Activated T-helper 2 cell treated with anti-CD3 and anti-CD28 coated beads, Interferon-gamma antibody, Interleukin-2, Interleukin-4, amounts not matched to agents 10 μg/mL and 5 μg/mL and 100 μg/mL, durations not matched to agents 14 hours and 24 hours and 36 hours (primary cell): ENCODE data around the gene CBLN3. TPM values are rescaled to one million over a fixed set of nuclear protein-coding genes. Genes with fewer than 3 reads are reported as not detected.
"Not testable (repeated sequence)": the region's sequence is repeated elsewhere in the genome, so short reads cannot be mapped to it uniquely, and the experiment has no call there.

Experiments
- DNase-seq: peaks from one replicate; pipeline ENCODE4 v3.0.0; 2021; ENCODE audit warnings: low spot score
- H3K27ac Mint-ChIP-seq: one replicate; pipeline ENCODE4 v1.8.0; 2021; ENCODE audit warnings: mixed read lengths
- H3K27me3 Mint-ChIP-seq: one replicate; pipeline ENCODE4 v1.8.0; 2021; ENCODE audit warnings: low read depth, mixed read lengths
- H3K36me3 Mint-ChIP-seq: one replicate; pipeline ENCODE4 v1.8.0; 2021; ENCODE audit warnings: low read depth, mixed read lengths
- H3K4me1 Mint-ChIP-seq: one replicate; pipeline ENCODE4 v1.8.0; 2021; ENCODE audit warnings: low read depth, mixed read lengths
- H3K4me3 Mint-ChIP-seq: one replicate; pipeline ENCODE4 v1.8.0; 2021; ENCODE audit warnings: low read depth, mild to moderate bottlenecking, moderate library complexity, mixed read lengths
- H3K9me3 Mint-ChIP-seq: one replicate; pipeline ENCODE4 v1.8.0; 2021; ENCODE audit warnings: mixed read lengths
- intact Hi-C: fragments of 100-400 bp; cut with micrococcal nuclease; formaldehyde crosslinking; loops from one replicate; pipeline ENCODE4 v1.15.1; 2023
- total RNA-seq: library from RNA; stranded (reverse); gene quantifications from 2 replicates; pipeline ENCODE4 v1.2.3, GENCODE V29; 2022

Gene CBLN3
- 5.4 and 5.5 TPM in 2 replicates for total RNA-seq

DNA sequence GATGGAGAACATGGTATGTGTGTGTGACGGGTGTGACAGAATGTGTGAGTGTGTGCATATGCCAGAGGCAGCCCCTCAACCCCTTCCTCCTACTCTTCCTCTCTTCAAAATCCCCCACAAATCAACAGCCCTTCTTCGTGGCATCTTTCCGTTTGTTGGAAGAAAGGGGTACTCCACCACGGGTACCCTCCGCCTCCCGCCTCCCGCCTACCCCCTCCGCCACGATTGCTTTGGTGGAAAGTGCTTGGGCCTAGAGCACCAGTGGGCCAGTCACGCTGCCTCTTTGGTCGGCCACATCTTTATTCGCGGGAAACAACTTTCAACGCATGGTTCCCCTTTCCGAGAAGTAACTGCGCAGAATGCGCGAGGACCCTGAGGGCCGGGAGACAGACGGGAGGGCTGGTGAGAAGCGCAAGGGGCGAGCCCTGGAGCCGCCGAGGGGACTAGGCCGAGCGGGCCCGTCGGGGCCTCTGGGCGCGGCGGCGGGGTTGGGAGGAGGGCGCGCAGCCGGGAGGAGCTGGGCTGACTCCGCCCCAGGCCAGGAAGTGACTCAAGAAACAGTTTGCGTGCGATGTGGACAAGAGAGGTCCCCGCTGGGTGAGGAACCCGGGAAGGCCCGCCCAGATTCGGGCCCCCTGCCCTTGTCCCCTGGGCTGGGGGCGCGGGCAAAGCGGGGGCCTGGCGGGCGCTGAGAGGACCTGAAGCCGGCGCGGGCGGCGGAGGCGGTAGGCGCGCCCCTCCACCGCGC, at the start of gene CBLN3, which contains the start of gene KHNYN:
TSS of gene CBLN3 (minus strand) at position 274 of the 748 bp plus-strand sequence. CDS start 614 bp downstream, outside the sequence.
TSS of gene KHNYN (plus strand) at position 560 of the 748 bp plus-strand sequence. CDS start 777 bp downstream, outside the sequence.
- intact Hi-C loops, result loop anchor here (2.0 to 10.0 kb wide), 3 partner anchors 63 to 335 kb away; partner anchors contain the start of genes PCK2 and TINF2
- Mint-ChIP-seq H3K36me3 (peaks cover 32% of the 10 kb centered on the region), H3K4me3 (peak within 1 kb of the TSS; percentile 85), H3K9me3 (no peaks in the 10 kb centered on the region), H3K27me3 (no peaks in the 10 kb centered on the region), H3K27ac (peak within 1 kb of the TSS; percentile 94), H3K4me1 (peaks cover 43% of the 10 kb centered on the region)
- peak; percentile 88 for DNase-seq

- no peaks in the 10 kb centered on the region for H3K36me3 Mint-ChIP-seq
- intact Hi-C loops, result no loop called here
- H3K27ac Mint-ChIP-seq, result no peak overlapping the region
These were observed 45.8 kb upstream of the CBLN3 start for GRCh38 chr14:24475261-24475660.

DNA sequence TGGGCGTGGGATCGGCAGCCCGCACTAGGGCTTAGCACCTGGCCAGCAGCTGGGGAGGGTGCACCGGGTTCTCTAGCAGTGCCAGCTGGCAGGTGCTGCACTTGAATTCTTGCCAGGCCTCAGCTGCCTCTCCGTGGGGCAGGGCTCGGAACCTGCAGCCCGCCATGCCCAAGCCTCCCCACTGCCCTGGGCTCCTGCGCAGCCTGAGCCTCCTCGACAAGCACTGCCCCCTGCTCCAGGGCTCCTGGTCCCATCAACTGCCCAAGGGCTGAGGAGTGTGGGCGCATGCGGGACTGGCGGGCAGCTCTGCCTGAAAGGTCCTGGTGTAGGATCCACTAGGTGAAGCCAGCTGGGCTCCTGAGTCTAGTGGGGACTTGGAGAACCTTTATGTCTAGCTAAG, 43.7 kb upstream of the CBLN3 start:
- peaks cover 2% of the 10 kb centered on the region for H3K27me3 Mint-ChIP-seq

More at GRCh38 chr14:24475261-24475660, 45.8 kb upstream of the CBLN3 start:
- Mint-ChIP-seq H3K9me3 (peaks cover 7% of the 10 kb centered on the region), H3K4me3 (no peak overlapping the region), H3K27me3 (no peaks in the 10 kb centered on the region), H3K4me1 (no peaks in the 10 kb centered on the region)
- no peak for DNase-seq

GRCh38 chr14:24470450-24470849, 41.0 kb upstream of the CBLN3 start:
- DNase-seq, H3K27me3 Mint-ChIP-seq, intact Hi-C loops, H3K36me3 Mint-ChIP-seq, H3K4me3 Mint-ChIP-seq, H3K4me1 Mint-ChIP-seq, H3K9me3 Mint-ChIP-seq, H3K27ac Mint-ChIP-seq: not testable (repeated sequence)

More for the DNA sequence above, 43.7 kb upstream of the CBLN3 start:
- no peak for DNase-seq
- Mint-ChIP-seq H3K27ac (no peak overlapping the region), H3K36me3 (no peaks in the 10 kb centered on the region), H3K4me3 (no peak overlapping the region), H3K4me1 (no peaks in the 10 kb centered on the region), H3K9me3 (peaks cover 7% of the 10 kb centered on the region)
- intact Hi-C loops, result no loop called here

DNA sequence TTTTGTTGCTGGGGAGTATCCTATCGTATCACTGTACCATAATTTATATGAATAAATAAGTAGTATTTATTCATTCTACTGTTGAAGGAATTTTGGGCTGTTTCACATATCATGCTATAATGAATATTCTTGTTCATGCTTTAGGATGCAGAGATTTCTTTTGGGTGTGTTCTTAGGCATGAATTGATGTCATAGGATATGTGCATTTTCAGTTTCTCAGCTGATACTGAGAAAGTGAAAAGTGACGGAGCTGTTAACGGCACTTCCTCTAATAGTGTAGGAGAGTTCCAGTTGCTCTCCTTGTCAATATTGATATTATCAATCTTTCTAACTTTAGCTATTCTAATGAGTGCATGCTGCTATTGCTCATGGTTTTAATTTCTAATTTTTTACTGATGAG, 36.3 kb upstream of the CBLN3 start:
- H3K27me3 Mint-ChIP-seq, result peaks cover 9% of the 10 kb centered on the region
- no peak for DNase-seq
- no peak overlapping the region for H3K4me3 Mint-ChIP-seq
- intact Hi-C loops, result no loop called here
- H3K4me1 Mint-ChIP-seq, result peaks cover 7% of the 10 kb centered on the region
- no peaks in the 10 kb centered on the region for H3K36me3 Mint-ChIP-seq
- H3K27ac Mint-ChIP-seq, result no peak overlapping the region
- H3K9me3 Mint-ChIP-seq, result peaks cover 2% of the 10 kb centered on the region

GRCh38 chr14:24465368-24465767, 35.9 kb upstream of the CBLN3 start:
- H3K27me3 Mint-ChIP-seq, result peaks cover 9% of the 10 kb centered on the region
- no peak overlapping the region for H3K4me3 Mint-ChIP-seq
- DNase-seq, result no peak
- no peak overlapping the region for H3K27ac Mint-ChIP-seq
- no peaks in the 10 kb centered on the region for H3K9me3 Mint-ChIP-seq
- intact Hi-C loops, result no loop called here
- H3K4me1 Mint-ChIP-seq, result peaks cover 7% of the 10 kb centered on the region
- H3K36me3 Mint-ChIP-seq, result no peaks in the 10 kb centered on the region

GRCh38 chr14:24463884-24464785, 34.7 kb upstream of the CBLN3 start:
- H3K4me1 Mint-ChIP-seq, result peaks cover 7% of the 10 kb centered on the region
- no peaks in the 10 kb centered on the region for H3K9me3 Mint-ChIP-seq
- H3K27ac Mint-ChIP-seq, result no peak overlapping the region
- H3K27me3 Mint-ChIP-seq, result peaks cover 9% of the 10 kb centered on the region
- no peaks in the 10 kb centered on the region for H3K36me3 Mint-ChIP-seq
- intact Hi-C loops, result no loop called here
- DNase-seq, result no peak
- no peak overlapping the region for H3K4me3 Mint-ChIP-seq

- peaks cover 7% of the 10 kb centered on the region for H3K27me3 Mint-ChIP-seq
- no peak for DNase-seq
- H3K9me3 Mint-ChIP-seq, result no peaks in the 10 kb centered on the region
- no peaks in the 10 kb centered on the region for H3K36me3 Mint-ChIP-seq
- H3K27ac Mint-ChIP-seq, result no peak overlapping the region
- peaks cover 7% of the 10 kb centered on the region for H3K4me1 Mint-ChIP-seq
- intact Hi-C loops, result no loop called here
- no peak overlapping the region for H3K4me3 Mint-ChIP-seq
These were observed 33.8 kb upstream of the CBLN3 start for GRCh38 chr14:24463017-24463883.

- Mint-ChIP-seq H3K27ac (no peak overlapping the region), H3K36me3 (no peaks in the 10 kb centered on the region), H3K4me3 (no peak overlapping the region), H3K27me3 (no peaks in the 10 kb centered on the region), H3K4me1 (peaks cover 8% of the 10 kb centered on the region), H3K9me3 (no peaks in the 10 kb centered on the region)
- intact Hi-C loops, result no loop called here
- DNase-seq, result no peak
These were observed 31.9 kb upstream of the CBLN3 start for GRCh38 chr14:24461336-24461735.

- Mint-ChIP-seq H3K27me3 (no peaks in the 10 kb centered on the region), H3K9me3 (peaks cover 5% of the 10 kb centered on the region), H3K4me1 (peaks cover 5% of the 10 kb centered on the region), H3K36me3 (peaks cover under 1% of the 10 kb centered on the region), H3K4me3 (no peak overlapping the region), H3K27ac (no peak overlapping the region)
- intact Hi-C loops, result no loop called here
- DNase-seq, result no peak
These were observed 29.9 kb upstream of the CBLN3 start for GRCh38 chr14:24459331-24459730.

- Mint-ChIP-seq H3K27ac (no peak overlapping the region), H3K4me1 (peaks cover 3% of the 10 kb centered on the region), H3K36me3 (peaks cover 7% of the 10 kb centered on the region), H3K9me3 (peaks cover 11% of the 10 kb centered on the region), H3K27me3 (no peaks in the 10 kb centered on the region), H3K4me3 (no peak overlapping the region)
- DNase-seq, result no peak
- intact Hi-C loops, result no loop called here
These were observed 29.3 kb upstream of the CBLN3 start for GRCh38 chr14:24458736-24459135.

- no peak for DNase-seq
- Mint-ChIP-seq H3K27me3 (no peaks in the 10 kb centered on the region), H3K27ac (no peak overlapping the region), H3K4me3 (no peak overlapping the region), H3K9me3 (peaks cover 16% of the 10 kb centered on the region), H3K4me1 (peaks cover 1% of the 10 kb centered on the region), H3K36me3 (peaks cover 15% of the 10 kb centered on the region)
- intact Hi-C loops, result no loop called here
These were observed 27.5 kb upstream of the CBLN3 start for GRCh38 chr14:24456980-24457379.
